Glomerular visceral epithelial cell (primary cell): ENCODE results near the gene DLGAP1.

ENCODE experiments used
- DNase-seq: peaks from one replicate; pipeline ENCODE4 v3.0.0-alpha.2; 2016; ENCODE audit errors: extremely low spot score

DLGAP1 gene

DNA sequence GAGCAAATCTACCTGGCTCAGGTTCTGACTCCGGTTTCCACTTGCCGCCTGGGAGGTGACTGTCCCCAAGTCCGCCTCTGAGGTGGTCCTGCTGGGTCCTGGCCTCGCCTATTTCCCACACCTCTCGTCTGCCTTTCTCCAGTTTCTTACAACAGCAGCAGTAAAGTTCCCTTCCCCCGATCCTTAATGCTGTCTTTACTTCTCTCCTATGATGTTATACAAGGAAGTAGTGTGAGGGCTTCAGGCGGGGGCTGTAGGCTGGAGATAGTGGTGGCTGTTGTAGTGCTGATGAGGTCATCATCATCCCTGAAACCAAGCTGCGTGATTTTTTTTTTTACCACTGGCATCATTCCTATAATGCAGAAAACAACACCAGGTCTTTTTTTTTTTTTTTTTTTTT, 986.3 kb downstream of the DLGAP1 start:
- DNase-seq: no peak

DNA sequence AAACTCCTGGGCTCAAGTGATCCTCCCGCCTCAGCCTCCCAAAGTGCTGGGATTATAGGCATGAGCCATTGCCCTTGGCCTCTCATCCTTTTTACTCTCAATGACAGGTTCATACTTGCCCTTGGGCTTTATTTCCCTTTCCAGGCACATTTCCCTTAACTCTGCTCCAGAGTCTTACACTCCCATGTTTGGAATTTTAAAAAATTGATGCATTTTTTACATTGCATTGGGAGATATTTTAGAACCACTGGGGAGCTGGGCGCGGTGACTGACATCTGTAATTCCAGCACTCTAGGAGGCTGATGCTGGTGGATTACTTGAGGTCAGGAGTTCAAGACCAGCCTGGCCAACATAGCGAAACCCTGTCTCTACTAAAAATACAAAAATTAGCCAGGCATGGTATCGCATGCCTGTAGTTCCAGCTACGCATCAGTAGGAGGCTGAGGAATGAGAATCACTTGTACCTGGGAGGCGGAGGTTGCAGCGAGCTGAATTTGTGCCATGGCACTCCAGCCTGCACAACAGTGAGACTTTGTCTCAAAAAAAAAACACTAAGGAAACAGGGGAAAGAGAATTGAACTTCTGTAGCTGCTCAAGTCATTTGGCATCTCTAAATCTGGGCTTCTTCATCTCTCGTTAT, 986.9 kb downstream of the DLGAP1 start:
- no peak for DNase-seq

- DNase-seq: no peak
These were observed 988.2 kb downstream of the DLGAP1 start for GRCh38 chr18:3466872-3467271.

GRCh38 chr18:3466045-3466444, 989.1 kb downstream of the DLGAP1 start:
- peak; percentile 68 for DNase-seq

GRCh38 chr18:3463051-3463450, 992.1 kb downstream of the DLGAP1 start:
- no peak for DNase-seq

DNA sequence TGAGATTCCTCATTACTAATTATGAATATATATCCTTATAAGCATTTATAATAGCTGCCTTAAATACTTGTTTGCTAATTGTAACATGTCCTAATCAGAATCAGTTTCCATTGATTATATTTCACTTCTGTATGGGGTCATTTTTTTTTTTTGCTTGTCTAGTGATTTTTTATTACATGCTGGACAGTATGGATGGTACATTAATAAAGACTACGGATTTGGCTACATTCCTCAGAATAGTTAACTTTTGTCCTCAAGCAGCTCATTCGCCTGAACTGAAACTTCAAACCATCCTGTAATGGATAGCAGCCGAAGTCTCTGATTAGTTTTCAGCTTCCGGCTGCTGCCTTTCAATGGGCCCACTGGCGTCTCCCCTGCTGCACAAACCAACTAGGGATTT, 993.4 kb downstream of the DLGAP1 start:
- DNase-seq: no peak

DNA sequence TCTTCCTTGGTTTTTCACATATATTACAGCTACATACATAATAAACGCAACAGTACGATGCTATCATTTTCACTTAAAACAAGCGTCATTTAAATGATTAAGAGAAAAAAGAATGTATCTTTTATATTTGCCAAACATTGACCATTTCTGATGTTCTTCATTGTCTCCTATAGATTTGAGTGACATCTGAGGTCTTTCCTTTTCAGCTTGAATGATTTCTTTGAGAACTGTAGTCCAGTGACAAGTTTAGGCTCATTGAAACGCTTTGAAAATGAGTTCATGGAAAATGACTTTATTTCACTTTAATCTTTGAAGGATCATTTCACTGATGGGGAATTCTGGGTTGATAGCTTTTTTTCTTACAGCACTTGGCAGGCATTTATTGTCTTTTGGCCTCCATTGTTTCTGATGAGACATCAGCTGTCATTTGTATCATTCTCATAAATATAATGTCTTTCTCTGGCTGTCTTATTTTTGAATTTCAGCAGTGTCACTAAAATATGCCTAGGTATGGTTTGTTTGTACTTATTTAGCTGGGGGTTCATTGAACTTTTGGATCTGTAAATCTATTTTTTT, 994.2 kb downstream of the DLGAP1 start:
- no peak for DNase-seq

- peak; percentile 48 for DNase-seq
These were observed 995.9 kb downstream of the DLGAP1 start for GRCh38 chr18:3458952-3459853.

- no peak for DNase-seq
These were observed 996.7 kb downstream of the DLGAP1 start for GRCh38 chr18:3458378-3458777.

DNA sequence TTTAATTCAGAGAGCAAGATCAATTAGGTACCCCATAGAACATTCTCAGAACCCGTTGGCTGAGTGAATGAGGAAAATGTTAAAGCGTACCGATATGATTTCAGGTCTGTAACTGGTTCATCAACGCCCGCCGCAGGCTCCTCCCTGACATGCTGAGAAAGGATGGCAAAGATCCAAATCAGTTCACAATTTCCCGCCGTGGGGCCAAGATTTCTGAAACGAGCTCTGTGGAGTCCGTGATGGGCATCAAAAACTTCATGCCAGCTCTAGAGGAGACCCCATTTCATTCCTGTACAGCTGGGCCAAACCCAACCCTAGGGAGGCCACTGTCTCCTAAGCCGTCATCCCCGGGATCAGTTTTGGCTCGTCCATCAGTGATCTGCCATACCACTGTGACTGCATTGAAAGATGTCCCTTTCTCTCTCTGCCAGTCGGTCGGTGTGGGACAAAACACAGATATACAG, 997.8 kb downstream of the DLGAP1 start:
- DNase-seq: peak; percentile 62

GRCh38 chr18:3456686-3457069, 998.4 kb downstream of the DLGAP1 start:
- DNase-seq: peak; percentile 79

DNA sequence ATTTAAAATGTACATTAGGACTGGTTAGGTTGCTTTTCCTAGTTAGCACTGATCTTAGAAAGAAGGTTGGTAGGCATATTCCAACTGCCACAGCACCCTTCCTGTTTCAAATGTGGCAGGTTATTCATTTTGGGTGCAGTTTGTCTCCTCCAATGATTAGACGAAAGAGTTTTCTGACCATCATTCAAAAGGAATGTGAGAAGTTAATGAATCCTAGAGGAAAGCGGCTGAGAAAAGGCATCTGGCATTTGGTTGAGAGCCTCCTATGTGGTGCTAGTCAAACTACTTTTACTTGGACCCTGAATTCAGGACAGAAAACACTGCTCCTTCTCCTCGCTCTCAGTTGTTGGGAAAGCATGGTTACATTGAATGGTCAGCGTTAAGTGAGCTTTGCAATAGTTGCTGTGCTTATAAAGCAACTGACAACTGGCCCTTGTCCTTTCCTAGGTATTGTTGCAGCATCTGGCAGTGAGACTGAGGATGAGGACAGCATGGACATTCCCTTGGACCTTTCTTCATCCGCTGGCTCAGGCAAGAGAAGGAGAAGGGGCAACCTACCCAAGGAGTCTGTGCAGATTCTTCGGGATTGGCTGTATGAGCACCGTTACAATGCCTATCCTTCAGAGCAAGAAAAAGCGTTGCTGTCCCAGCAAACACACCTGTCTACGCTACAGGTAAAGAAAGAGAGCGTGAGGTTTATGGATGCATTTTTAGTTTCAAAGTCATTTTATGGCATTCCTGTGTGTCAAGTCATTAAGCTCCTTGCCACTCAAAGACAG, 999.0 kb downstream of the DLGAP1 start:
- DNase-seq: peak; percentile 88

DNA sequence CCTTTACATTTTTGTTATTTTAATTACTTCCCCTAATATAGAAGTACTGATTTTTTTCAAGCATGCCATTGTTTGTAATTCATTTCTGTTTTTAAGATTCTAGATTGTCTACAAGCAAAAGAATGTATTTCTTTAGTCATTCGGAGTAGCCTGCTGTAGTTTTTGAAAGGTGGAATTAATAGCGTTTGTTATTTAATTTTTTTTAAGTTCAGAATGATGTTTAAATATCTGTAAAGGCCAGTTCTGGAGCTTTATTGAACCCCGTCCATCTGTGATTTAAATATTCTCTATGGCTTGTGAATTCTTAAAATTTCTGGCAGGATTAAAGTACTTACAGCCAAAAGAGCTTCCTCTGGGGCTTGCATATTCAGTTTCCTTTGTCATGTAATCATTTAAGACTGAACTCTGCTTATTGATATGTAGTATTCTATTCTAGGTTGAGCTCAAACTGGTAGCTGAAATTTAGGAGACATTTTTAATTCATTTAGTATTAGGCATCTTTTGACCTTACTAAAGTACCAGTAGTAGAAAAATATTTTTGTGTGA, 999.9 kb downstream of the DLGAP1 start:
- DNase-seq: no peak

DNA sequence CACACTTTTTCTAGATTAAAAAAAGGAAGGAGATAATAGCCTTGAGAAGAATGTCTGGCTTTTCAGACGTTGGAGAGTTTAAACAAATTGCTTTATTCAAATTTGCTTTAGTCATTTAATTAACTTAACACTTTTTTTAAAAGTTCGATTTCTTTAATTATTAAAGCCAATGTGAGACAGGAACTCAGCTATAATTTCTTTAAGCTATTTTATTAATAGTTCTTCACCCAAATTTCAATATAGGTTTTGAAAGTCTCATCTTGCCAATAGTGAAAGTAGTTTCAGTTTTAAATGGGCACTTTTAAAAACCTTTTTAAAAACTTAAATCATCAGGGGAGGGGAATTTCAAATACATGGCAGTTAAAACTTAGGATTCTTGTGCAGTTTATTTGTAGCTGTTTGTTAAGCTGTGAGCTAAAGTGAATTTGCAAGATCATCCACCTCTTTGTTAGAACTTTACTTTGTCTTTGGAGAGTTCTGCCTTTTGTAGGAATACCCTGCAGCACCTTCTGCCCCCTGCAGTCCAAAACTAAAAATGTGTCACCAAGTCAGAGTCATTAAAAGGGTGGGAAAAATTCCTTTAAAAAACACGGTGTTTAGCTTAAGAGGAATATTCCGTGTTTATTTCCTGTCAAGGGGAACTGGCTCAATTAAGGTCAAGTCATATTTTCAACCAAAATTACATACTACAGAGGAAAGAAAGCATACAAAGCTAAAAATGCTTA, 1000.6 kb downstream of the DLGAP1 start:
- DNase-seq: peak; percentile 74

GRCh38 chr18:3453540-3454364, 1001.4 kb downstream of the DLGAP1 start:
- peak; percentile 79 for DNase-seq

DNA sequence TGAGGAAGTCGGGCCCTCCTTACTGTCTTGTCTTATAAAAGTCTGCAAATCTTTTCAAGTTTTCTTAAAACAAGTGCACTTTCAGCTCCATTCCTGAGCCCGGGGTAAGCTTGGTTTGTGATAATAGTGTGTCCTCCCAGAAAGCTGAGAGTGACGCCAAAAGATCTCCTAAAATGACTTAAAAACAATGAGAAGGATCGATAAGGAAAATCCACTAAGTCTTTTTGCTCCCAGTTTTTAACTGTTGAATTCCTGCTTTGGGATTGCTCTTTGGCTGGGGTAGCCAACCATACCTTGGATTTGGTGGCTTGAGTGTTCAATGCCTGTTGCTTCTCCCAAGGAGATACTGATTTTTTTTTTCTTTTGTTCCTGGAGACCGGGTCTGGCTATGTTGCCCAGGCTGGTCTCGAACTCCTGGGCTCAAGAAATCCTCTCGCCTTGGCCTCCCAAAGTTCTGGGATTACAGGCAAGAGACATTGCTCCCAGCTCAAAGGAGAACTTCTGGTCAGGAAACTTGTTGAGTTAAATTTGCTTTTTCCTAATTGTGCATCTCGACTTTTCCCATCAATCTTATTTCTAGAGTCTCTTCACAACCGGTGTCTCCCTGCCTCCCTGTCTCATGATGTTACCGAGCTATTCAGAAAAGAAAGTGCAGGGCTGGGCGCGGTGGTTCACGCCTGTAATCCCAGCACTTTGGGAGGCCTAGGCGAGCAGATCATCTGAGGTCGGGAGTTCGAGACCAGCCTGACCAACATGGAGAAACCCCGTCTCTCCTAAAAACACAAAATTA, 1002.2 kb downstream of the DLGAP1 start:
- peak; percentile 30 for DNase-seq

- peak; percentile 64 for DNase-seq
These were observed 1002.9 kb downstream of the DLGAP1 start for GRCh38 chr18:3451989-3452749.

DNA sequence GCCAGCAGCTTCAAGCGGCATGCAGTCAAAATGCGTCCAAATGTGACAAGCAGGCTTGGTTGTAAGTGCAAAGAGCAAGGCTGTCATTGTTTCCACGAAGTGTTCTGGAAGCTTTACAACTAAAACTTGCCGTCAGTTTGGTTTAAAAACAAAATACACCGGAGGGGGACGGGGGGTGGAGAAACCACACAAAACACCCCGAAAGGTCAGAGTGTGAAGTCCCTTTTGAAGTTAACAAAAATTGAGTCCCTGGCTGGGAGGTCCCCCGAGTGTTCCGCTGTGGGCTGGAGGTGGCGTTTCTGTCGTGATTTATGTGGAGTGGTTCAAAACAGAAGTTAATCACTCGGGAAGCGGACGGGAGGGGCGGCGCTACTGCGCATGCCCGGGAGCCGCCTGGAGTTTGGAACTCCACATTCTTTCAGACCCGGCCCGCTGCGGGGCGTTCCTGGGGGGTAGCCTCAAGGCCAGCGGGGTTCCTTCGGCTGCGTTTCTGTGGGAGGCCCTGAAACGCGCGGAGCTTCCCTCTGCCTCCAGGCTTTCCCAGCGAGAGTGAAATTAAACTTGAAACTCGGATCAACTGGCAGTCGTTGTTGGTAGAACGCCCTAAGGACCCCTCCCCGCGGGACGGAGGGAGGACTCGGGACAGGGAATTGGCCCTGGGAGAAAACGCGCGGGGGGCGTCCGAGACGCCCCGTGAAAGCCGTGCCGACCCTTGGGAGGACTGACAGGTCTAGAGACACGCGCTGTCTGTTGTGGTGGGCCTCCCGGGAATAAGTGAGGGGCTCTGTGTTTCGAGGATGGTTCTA, 1003.7 kb downstream of the DLGAP1 start:
- DNase-seq: peak; percentile 95
